HG03159 (cell line): ENCODE data around the gene GRIFIN.
"Not testable (repeated sequence)": the region's sequence is repeated elsewhere in the genome, so short reads cannot be mapped to it uniquely, and the experiment has no call there.

Source experiments
- ATAC-seq: cut with Tn5 transposase; IDR thresholded peaks from one replicate; pipeline ENCODE4 v1.9.1; 2021; ENCODE audit warnings: mild to moderate bottlenecking, moderate library complexity; ENCODE audit not compliant: unreplicated experiment

GRIFIN gene

DNA sequence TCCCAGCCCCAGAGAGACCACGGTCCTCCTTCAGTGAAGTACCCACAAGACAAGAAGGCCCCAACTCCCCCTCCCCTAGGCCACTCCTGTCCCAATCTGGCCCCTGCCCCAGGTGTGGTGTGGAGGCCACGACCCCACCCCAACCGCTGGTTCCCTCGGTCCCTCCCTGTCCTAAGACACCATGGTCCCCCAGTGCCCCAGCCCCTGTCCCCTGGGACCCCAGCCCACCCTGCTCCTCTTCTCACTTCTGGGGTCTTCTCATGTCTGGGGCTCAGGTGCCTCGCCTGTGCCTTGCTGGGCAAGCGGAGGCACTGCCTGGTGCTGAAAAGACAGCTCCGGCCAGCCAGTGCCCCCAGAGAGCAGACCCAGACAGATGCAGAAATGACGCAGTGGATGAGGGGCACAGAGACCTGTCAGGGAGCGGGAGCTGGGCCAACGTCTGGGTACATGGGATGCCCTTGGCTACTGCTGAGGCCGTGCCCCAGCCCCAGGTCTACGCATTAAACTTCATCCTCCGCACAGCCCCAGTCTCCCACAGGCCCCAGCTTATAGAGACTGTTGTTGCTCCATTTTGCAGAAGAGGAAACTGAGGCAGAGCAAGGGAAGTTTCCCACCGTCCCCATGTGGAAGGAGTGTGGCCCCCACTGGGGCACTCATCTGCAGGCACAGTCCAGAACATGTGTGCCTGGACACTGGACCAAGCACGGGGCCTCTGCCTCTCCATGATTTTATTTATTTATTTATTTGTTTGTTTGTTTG lies 14.8 kb downstream of the GRIFIN start:
- no peak for ATAC-seq

GRCh38 chr7:2460641-2461040 lies 15.6 kb downstream of the GRIFIN start:
- no peak for ATAC-seq

- ATAC-seq = no peak
Measured at GRCh38 chr7:2460188-2460587, 16.0 kb downstream of the GRIFIN start.

DNA sequence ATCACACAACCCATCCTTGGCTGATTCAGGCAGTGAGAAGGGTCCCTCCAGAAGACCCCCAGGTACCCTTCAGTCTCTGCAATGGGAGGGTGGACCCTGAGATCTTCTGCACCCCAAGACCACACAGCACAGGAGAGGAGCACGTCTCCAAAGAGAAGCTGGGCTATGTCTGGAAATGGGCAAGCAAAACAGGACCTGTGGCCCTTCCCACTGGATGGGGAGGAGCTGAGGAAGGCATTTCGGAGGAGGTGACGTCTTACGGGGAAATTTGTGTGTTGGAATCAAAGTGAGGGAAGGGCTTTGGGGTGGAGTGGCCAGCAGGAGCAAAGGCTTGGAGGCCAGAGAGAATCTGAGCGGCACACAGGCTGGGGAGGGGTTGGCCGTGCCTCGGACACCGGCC lies 16.5 kb downstream of the GRIFIN start:
- ATAC-seq = no peak

- not testable (repeated sequence) for ATAC-seq
Measured at GRCh38 chr7:2453849-2454248, 22.3 kb downstream of the GRIFIN start.

DNA sequence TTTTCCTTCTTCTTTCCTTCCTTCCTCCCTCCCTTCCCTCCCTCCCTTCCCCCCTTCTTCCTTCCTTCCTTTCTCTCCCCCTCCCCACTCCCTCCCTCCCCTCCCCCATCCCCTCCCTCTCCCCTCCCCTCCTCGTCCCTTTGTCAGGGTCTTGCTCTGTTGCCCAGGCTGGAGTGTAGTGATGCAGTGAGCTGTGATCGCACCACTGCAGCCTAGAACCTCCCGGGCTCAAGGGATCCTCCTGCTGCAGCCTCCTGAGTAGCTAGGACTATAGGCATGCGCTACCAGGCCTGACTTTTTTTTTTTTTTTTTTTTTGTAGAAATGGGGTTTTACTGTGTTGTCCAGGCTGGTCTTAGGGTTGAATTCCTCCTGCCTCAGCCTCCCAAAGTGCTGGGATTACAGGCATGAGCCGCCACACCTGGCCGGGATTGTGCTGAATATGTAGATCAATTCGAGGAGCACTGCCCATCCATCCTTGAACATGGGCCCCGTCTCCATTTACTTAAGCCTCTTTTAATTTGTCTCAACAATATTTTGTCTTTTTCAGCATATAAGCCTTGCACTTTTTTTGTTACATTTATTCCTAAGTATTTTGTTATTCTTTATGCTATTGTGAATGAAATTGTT lies 23.4 kb downstream of the GRIFIN start:
- ATAC-seq = no peak

- peak; percentile 16 for ATAC-seq
Measured at GRCh38 chr7:2452074-2452507, 24.1 kb downstream of the GRIFIN start.

GRCh38 chr7:2451171-2452073 lies 24.8 kb downstream of the GRIFIN start:
- ATAC-seq = peak; percentile 83

DNA sequence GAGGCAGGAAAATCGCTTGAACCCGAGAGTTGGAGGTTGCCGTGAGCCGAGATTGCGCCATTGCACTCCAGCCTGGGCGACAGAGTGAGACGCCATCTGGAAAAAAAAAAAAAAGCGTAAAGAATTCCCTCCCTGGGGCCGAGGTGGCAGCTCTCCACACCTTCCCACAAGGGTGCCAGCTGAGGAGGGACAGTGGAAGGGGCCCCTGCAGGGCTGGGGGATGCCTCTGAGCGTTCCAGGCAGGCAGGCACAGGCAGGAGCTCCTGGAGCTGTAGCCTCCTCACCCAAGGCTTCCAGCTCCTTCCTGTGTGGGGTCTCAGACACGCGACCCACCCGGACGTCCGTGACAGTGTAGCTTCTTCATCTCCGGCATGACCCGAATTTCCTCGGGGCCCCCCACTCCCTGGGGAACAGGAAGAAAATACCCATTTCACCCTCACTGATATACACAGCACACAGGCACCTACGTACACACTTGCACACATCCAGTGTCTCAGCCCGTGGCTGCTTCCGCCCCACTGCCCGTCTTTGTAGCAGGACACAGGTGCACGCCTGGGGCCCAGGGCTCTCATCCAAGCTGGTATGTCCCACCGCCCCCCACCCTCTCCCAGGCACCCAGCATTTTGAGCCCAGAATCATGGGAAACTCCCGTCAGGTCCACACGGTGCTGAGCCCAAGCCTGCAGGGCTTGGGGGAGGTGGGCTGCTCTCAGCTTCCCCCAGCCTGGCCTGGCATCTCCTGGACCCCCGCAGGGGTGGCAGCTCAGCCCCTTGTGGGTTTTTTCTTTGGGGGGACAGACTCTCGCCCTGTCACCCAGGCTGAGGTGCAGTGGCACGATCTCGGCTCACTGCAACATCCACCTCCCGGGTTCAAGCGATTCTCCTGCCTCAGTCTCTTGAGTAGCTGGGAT lies 25.7 kb downstream of the GRIFIN start:
- ATAC-seq = no peak

- no peak for ATAC-seq
Measured at GRCh38 chr7:2446676-2447075, 29.5 kb downstream of the GRIFIN start.

DNA sequence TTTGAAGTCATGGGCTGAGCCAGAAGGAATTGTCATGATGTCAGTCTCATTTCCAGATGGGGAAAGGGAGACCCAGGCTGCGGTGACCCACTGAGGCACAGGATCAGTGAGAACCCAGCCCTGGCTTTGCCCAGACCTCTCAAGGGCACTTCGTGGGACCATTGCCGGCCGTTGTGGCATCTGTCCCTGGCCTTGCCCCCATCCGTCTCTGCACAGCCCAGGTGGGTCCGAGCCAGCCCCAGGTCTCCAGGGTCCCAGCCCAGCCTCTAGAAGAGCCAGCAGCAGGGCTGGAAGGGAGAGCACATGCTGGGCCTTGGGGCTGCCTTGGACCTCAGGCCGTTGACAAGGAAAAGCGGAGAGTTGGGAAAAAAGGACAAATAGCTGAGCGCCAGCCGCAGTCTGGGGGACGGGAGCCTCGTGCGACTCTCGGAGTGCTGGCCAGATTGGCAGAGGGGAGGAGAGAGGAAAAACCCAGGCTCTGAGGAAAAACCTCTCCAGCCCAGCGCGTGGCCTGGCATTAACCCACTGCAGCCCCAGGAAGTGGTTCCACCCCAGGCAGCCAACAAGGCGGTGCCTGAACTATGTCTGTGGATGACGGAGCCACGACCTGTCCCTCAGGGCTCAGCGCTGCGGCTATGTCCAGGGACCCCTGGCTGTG lies 30.2 kb downstream of the GRIFIN start:
- no peak for ATAC-seq

DNA sequence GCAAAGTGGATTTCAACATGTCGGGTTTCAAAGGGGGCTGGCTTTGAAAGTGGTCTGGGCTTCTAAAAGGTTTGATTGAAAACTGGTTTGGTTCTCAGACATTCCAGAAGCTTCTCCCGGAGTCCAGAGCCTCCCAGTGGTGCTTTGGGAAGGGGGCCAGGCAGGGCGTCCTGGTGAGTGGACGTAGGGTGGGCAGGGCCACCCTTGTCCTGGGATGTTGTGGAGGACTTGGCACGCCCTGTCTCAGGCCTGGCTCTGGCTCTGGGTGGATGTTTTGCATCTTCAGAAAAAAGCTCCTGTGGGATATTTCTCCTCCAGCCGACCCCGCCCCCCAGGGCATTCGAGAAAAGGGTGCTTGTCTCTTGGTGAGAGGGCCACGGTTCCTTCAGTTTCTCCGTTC lies 31.2 kb downstream of the GRIFIN start:
- ATAC-seq = no peak

DNA sequence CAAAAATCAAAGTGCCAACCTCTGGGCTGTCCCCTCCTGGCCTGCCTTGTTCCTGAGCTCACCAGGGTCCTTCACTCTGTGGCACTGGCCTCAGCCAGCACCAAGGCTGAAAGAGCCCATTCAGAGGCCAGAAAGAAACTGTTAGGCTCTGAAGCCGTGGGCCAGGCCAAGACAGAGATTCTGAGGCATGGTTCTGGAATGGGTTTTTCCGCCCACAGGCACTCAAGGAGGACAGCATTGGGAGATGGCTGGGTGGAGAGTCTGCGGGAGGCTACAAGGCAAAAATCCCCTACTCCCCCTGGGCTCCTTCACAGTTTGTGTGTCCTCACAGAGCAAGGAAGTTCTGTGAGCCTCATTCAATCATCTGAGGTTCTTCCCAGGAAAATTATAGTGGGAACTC lies 31.7 kb downstream of the GRIFIN start:
- ATAC-seq = no peak

DNA sequence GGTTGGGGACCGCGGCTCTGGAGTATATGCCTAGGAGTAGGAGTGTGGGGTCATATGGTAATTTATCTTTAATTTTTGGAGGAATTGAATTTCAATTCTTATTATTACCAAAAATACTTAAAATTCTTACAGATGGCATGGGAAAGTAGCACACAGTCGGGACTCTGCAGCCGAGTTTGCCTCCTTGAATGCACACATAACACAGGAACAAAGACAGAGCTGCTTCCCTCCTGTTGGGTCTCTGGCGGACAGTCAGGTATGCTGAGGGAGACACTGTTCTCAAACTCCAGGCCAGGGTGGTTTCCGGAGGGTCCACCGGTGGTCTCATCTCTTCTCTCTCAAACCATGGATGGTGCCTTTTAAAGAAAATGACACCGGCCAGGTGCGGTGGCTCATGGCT lies 32.7 kb downstream of the GRIFIN start:
- ATAC-seq = no peak

GRCh38 chr7:2441430-2442058 lies 34.7 kb downstream of the GRIFIN start:
- no peak for ATAC-seq

DNA sequence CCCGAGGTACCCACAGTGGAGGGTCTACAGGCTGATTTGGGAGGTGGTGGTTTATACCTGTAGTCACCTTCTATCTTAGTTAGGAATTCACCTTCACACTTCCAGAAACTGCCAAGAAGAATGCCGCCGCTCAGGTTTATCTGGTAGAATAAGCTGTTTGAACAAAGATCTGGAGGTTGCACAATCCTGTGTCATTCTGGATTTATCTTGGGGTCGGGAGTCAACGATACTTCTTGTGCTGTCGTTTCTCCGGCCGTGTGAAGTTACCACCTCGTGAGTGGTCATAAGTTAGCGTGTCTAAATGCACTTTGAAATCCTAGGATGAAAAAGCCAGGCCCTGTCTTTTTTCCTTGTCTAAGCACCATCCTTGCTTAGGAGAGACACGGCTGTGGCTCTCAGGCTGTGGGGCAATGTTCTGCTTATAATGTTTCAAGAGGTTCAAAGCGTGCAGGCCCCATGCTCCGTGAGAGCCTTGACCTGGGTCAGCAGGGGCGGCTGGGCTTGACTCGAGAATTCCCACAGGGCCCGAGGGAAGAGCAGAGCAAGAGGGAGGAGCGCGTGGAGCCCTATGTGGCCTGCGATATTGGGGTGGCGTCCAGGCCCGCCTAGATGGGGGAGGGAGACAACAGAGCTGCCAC lies 35.5 kb downstream of the GRIFIN start:
- no peak for ATAC-seq

DNA sequence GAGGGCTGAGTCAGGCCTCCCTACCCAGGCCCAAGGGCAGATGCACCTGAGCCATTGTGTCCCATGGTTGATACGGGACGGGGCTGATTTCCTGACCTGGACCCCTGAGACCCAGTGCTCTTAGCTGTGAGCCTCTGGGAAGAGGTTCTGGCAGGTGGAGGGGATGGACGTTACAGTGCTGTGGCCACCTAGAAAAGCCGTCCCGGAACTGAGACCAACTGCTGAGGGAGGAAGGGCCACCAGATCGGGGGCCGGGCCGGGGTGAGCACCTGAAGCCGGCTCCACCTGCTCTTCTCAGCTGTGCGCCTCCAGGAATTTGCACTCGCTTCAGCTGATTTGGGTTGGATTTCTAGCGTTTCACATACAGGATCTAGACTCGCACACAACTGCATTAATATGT lies 37.4 kb downstream of the GRIFIN start:
- no peak for ATAC-seq

DNA sequence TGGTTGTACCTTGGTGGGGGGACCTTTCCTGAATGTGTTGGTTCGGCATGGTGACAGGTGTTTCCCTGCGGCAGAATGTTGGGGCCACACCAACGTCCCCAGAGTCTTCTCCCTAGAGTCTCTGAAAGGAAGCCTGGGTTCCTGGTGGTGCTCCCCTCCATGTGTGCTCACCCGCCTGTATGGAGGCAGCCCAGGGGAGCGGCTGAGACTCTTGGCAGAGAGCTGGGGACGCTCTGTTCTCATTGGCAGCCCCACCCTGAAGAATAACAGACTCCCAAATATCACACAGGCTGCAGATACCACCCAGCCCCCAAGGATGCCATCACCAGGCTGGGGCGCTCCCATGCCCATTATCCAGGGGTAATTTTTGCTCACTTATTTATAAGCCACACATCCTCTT lies 38.0 kb downstream of the GRIFIN start:
- ATAC-seq = no peak

GRCh38 chr7:2437537-2438148 lies 38.6 kb downstream of the GRIFIN start:
- no peak for ATAC-seq
